ENCODE measurements around the gene SERGEF. TPM values are rescaled to one million over a fixed set of nuclear protein-coding genes. Genes with fewer than 3 reads are reported as not detected.
A peak's percentile ranks its signal among the peaks of the same experiment; 100 is the strongest.

The SERGEF gene
- total and polyA plus RNA-seq, 2 donors from 2014 or later, result 33.2 to 63.0 TPM

DNA sequence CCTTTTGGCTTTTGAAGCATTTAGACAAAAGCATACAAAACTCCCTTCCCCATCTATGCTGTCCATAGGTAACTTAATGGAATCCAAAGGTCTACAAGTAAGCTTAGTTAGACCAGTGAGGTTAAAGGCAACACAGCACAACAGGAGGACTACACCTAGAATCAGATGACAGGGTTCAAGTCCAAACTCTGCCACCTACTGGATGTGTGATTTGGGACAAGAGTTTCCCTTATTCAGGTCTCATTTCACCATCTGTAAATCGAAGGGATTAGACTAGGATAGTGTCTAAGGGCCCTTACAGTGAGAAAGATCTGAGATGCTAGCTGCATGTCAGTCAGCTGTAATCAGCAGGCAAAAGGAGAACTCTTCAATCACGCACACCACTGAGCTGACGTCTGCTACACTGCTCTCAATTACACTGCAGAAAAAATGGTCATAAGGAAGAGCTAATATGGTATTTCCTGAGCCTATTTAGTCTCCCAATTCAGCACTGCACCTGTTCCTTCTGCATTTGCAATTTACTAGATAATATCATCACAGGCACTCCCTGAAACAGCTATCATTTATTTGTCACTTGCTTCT, 82.2 kb downstream of the SERGEF start:
- FAIRE-seq, result no peak
- H3K27me3 ChIP-seq (ENCODE audit: control insufficient read depth, insufficient read depth, low read length), result no peaks in the 10 kb centered on the region
- intact Hi-C loops (cut with DNase I), result no loop called here

DNA sequence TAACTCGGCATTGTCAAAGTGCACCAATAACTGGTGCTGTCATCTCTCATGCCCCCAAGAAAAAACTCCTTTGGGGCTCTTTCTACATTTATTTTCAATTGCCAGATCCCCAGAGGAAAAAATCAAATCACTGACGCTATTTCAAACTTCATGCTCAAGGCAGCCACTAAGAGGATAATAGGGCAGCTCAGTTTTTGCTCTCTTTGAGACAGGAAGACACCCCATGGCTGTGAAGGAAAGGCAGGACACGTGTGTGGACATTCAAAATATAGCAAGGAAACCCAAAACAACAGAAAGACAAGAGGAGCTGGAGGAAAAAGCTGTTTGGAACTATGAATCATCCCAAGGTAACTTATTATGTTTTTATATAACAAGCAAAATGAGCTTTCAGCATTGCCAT, 83.7 kb downstream of the SERGEF start:
- DNase-seq (no peak), FAIRE-seq (no peak)
- Histone ChIP-seq H3K9ac (ENCODE audit: low read length in 3 of 3) (no peak overlapping the region), H3K27ac (ENCODE audit: low read depth in 2 of 2, low read length in 2 of 2) (no peak overlapping the region), H3K4me1 (ENCODE audit: control insufficient read depth in 2 of 3, insufficient read depth in 2 of 3, low read depth in 1 of 3, low read length in 3 of 3) (peaks cover 0 to 12% (median 4%) of the 10 kb centered on the region in 3 donors), H3K4me3 (ENCODE audit: low read length in 3 of 3) (no peak overlapping the region), H3K36me3 (ENCODE audit: control insufficient read depth in 2 of 3, insufficient read depth in 3 of 3, low read length in 3 of 3) (no peaks in the 10 kb centered on the region), H3K27me3 (ENCODE audit: control insufficient read depth, insufficient read depth, low read length) (no peaks in the 10 kb centered on the region), H3K9me3 (ENCODE audit: control insufficient read depth in 2 of 3, insufficient read depth in 1 of 3, low read length in 3 of 3) (no peaks in the 10 kb centered on the region)
- intact Hi-C loops (cut with DNase I), result no loop called here
- TF ChIP-seq, protein P1, sequence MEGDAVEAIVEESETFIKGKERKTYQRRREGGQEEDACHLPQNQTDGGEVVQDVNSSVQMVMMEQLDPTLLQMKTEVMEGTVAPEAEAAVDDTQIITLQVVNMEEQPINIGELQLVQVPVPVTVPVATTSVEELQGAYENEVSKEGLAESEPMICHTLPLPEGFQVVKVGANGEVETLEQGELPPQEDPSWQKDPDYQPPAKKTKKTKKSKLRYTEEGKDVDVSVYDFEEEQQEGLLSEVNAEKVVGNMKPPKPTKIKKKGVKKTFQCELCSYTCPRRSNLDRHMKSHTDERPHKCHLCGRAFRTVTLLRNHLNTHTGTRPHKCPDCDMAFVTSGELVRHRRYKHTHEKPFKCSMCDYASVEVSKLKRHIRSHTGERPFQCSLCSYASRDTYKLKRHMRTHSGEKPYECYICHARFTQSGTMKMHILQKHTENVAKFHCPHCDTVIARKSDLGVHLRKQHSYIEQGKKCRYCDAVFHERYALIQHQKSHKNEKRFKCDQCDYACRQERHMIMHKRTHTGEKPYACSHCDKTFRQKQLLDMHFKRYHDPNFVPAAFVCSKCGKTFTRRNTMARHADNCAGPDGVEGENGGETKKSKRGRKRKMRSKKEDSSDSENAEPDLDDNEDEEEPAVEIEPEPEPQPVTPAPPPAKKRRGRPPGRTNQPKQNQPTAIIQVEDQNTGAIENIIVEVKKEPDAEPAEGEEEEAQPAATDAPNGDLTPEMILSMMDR (IDR thresholded peaks at IDR 0.05; ENCODE audit: borderline replicate concordance, extremely low read depth, insufficient read depth), result no peak

More for the DNA sequence above, 82.2 kb downstream of the SERGEF start:
- H3K4me3 ChIP-seq (ENCODE audit: low read length in 3 of 3), result no peak overlapping the region
- no peaks in the 10 kb centered on the region for H3K9me3 ChIP-seq (ENCODE audit: control insufficient read depth in 2 of 3, insufficient read depth in 1 of 3, low read length in 3 of 3)
- no peak overlapping the region for H3K9ac ChIP-seq (ENCODE audit: low read length in 3 of 3)
- H3K36me3 ChIP-seq (ENCODE audit: control insufficient read depth in 2 of 3, insufficient read depth in 3 of 3, low read length in 3 of 3), result no peaks in the 10 kb centered on the region
- H3K27ac ChIP-seq (ENCODE audit: low read depth in 2 of 2, low read length in 2 of 2), result no peak overlapping the region
- peaks cover 0 to 4% (median 0%) of the 10 kb centered on the region in 3 donors for H3K4me1 ChIP-seq (ENCODE audit: control insufficient read depth in 2 of 3, insufficient read depth in 2 of 3, low read depth in 1 of 3, low read length in 3 of 3)
- no peak for DNase-seq
- TF ChIP-seq, protein P1 (IDR thresholded peaks at IDR 0.05; ENCODE audit: borderline replicate concordance, extremely low read depth, insufficient read depth), result no peak

DNA sequence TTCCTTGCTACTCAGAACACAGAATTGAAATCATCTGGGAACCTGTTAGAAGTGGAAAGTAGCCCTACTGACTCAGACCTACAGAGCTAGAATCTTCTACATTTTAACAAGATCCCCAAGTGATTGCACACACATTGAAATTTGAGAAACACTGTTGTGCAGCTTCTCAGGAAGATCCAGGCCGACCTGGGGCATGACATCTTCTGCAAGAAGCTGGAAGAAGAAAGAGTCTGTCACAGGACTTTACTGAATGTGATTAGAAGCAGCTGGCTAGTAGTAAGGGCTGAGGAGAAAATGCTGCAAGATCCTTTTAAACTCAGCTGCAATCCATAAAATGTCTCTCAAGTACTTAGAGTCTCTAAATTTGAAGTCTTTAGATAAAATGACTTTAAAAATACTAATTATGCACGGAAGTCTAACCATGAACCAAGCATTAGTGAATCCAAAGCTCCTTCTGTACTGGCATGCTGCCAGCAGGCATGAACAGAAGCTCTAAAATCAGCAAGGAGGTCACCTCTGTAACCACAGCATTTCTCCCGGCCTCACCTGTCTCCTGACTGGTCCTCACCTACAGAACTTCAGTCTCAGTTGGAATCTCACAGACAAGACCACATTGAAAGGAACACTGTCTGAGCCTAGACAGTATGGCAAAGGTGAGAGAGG, 85.0 kb downstream of the SERGEF start:
- TF ChIP-seq, protein P1 (IDR thresholded peaks at IDR 0.05; ENCODE audit: borderline replicate concordance, extremely low read depth, insufficient read depth), result no peak
- FAIRE-seq (no peak), DNase-seq (peak in 3 of 5 donors; percentile 41 to 82 (median 68))

More for the DNA sequence above, 85.0 kb downstream of the SERGEF start:
- Histone ChIP-seq H3K27ac (ENCODE audit: low read depth in 2 of 2, low read length in 2 of 2) (no peak overlapping the region), H3K4me1 (ENCODE audit: control insufficient read depth in 2 of 3, insufficient read depth in 2 of 3, low read depth in 1 of 3, low read length in 3 of 3) (peaks cover 0 to 25% (median 9%) of the 10 kb centered on the region in 3 donors), H3K27me3 (ENCODE audit: control insufficient read depth, insufficient read depth, low read length) (no peaks in the 10 kb centered on the region), H3K9ac (ENCODE audit: low read length in 3 of 3) (no peak overlapping the region), H3K4me3 (ENCODE audit: low read length in 3 of 3) (no peak overlapping the region), H3K36me3 (ENCODE audit: control insufficient read depth in 2 of 3, insufficient read depth in 3 of 3, low read length in 3 of 3) (no peaks in the 10 kb centered on the region), H3K9me3 (ENCODE audit: control insufficient read depth in 2 of 3, insufficient read depth in 1 of 3, low read length in 3 of 3) (no peaks in the 10 kb centered on the region)
- intact Hi-C loops (cut with DNase I), result no loop called here

All from kidney (tissue), 14 donors.